OCI-M1 (cell line): ENCODE data around the gene RXRA.
"Not testable (repeated sequence)": the region's sequence is repeated elsewhere in the genome, so short reads cannot be mapped to it uniquely, and the experiment has no call there.

Source experiments
- DNase-seq: peaks from one replicate; lab custom pipeline; 2025; lab: John Stamatoyannopoulos, UW

Gene RXRA

GRCh38 chr9:134293611-134294152 lies 32.6 kb upstream of the RXRA start:
- no peak for DNase-seq

GRCh38 chr9:134294153-134295071 lies 31.8 kb upstream of the RXRA start:
- no peak for DNase-seq

- no peak for DNase-seq
These were observed 31.0 kb upstream of the RXRA start for GRCh38 chr9:134295101-134295745.

GRCh38 chr9:134295746-134296250 lies 30.5 kb upstream of the RXRA start:
- DNase-seq = no peak

GRCh38 chr9:134296301-134297082 lies 29.8 kb upstream of the RXRA start:
- DNase-seq = no peak

GRCh38 chr9:134297083-134297410 lies 29.2 kb upstream of the RXRA start:
- no peak for DNase-seq

- no peak for DNase-seq
These were observed 28.7 kb upstream of the RXRA start for GRCh38 chr9:134297576-134297975.

- DNase-seq = no peak
These were observed 28.3 kb upstream of the RXRA start for GRCh38 chr9:134298000-134298399.

- DNase-seq = no peak
These were observed 27.2 kb upstream of the RXRA start for GRCh38 chr9:134299068-134299467.

- DNase-seq = no peak
These were observed 26.4 kb upstream of the RXRA start for GRCh38 chr9:134299883-134300282.

- DNase-seq = no peak
These were observed 24.7 kb upstream of the RXRA start for GRCh38 chr9:134301387-134302129.

- no peak for DNase-seq
These were observed 24.0 kb upstream of the RXRA start for GRCh38 chr9:134302130-134302817.

- no peak for DNase-seq
These were observed 22.7 kb upstream of the RXRA start for GRCh38 chr9:134303601-134304000.

GRCh38 chr9:134304261-134304660 lies 22.0 kb upstream of the RXRA start:
- no peak for DNase-seq

- DNase-seq = no peak
These were observed 21.6 kb upstream of the RXRA start for GRCh38 chr9:134304690-134305089.

GRCh38 chr9:134305533-134305932 lies 20.7 kb upstream of the RXRA start:
- no peak for DNase-seq

GRCh38 chr9:134306042-134306441 lies 20.2 kb upstream of the RXRA start:
- DNase-seq = not testable (repeated sequence)

- DNase-seq = no peak
These were observed 19.3 kb upstream of the RXRA start for GRCh38 chr9:134306636-134307600.
